GM12891 (cell line): ENCODE results near the gene SPATA4.

Experiments
- DNase-seq: peaks from one replicate; pipeline ENCODE4 v3.0.0; 2011; ENCODE audit warnings: low spot score; ENCODE audit not compliant: insufficient read length
- FAIRE-seq: peaks from 2 replicates; lab custom pipeline; 2011; peaks lifted over from hg19 to GRCh38; lab: Jason Lieb, UNC
- PAX5 ChIP-seq: IDR thresholded peaks from 2 replicates; pipeline ENCODE4 v1.6.1; 2011; ENCODE audit warnings: low read length, moderate library complexity, mild to moderate bottlenecking; ENCODE audit not compliant: insufficient read depth, severe bottlenecking
- POLR2A ChIP-seq: IDR thresholded peaks from 2 replicates; pipeline ENCODE4 v1.6.1; 2011; ENCODE audit warnings: low read depth, low read length, control low read depth
- POLR2AphosphoS5 ChIP-seq: IDR thresholded peaks from 2 replicates; pipeline ENCODE4 v1.6.1; 2011; ENCODE audit warnings: low read depth, low read length, control low read depth
- POU2F2 ChIP-seq: IDR thresholded peaks from 2 replicates; pipeline ENCODE4 v1.6.1; 2011; ENCODE audit warnings: low read depth, mild to moderate bottlenecking, control low read depth, low read length, moderate library complexity
- SPI1 ChIP-seq: IDR thresholded peaks from 2 replicates; pipeline ENCODE4 v1.6.1; 2011; ENCODE audit warnings: low read depth, low read length, control low read depth
- TAF1 ChIP-seq: IDR thresholded peaks from 2 replicates; pipeline ENCODE4 v1.6.1; 2011; ENCODE audit warnings: low read depth, low read length, control low read depth

The SPATA4 gene

DNA sequence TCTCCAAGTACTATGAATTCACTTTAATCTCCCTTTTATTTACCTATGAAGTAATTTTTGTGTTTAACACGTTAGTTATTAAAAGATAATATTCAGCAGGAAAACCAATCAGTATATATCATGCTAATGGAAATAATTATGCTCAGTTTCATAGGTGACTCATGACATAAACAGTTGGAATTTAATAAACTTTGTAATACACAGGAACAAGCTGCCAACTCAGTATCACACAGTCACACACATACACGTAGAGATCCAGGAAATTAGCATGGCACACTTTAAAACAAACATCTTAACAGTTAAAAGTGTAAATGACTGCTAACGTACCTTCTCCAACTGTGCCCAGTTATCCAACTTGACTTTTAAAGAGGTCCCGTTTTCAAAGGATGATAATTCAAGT is 2.3 kb downstream of the SPATA4 start:
- FAIRE-seq = no peak
- TF ChIP-seq PAX5 (no peak), POLR2AphosphoS5 (no peak)
- DNase-seq = no peak

DNA sequence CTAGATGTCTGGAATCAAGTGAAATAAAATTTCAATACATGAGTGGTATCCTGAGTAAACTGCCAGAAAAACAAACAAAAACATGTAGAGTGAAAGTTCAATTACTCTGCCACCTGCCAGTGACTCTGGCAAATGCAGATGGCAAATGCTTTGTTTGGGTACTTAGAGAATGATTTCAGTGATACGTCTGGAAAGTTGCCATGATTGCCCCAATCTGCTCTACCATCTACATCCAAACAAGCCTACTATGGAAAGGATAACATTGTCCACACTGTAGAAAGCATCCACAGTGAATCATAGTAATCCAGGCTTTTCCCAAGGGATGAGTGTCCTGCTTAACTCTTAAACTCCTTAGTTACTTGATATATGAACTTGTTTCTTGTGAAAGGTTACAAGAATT is 3.4 kb downstream of the SPATA4 start:
- no peak for TF ChIP-seq POLR2A
- no peak for TF ChIP-seq SPI1
- DNase-seq (no peak), FAIRE-seq (peak; percentile 38)

DNA sequence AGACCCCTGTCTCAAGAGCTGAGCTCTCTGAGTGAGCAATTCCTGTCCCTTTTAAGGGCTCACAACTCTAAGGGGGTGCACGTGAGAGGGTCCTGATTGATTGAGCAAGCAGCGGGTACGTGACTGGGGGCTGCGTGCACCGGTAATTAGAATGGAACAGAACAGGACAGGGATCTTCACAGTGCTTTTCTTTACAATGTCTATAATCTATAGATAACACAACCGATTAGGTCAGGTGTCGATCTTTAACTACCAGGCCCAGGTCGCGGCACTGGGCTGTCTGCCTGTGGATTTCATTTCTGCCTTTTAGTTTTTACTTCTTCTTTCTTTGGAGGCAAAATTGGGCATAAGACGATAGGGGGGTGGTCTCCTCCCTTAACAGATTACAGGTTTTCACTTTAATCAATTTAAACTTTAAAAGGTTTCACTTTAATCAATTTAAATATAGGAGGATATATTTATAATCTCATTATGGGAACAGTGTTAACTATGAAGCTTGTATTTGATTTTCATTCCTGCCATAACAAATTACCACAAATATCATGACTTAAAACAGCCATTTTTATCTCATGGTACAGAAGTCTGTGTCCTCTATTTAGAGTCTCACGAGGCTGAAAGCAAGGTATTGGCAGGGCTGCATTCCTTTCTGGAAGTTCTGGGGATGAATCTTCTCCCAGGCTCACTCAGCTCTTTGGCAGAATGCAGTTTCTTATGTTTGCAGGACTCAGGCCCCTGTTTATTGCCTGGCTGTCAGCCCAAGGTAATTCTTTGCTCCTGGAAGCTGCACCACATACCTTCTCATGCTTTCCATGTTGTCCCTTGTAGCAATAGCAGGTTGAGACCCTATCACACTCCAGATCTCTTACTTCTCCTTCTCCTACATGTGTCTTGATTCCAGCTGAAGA is 5.2 kb downstream of the SPATA4 start:
- no peak for FAIRE-seq
- TF ChIP-seq POU2F2 (no peak), SPI1 (no peak), TAF1 (no peak), POLR2AphosphoS5 (no peak), PAX5 (no peak), POLR2A (no peak)
- no peak for DNase-seq

DNA sequence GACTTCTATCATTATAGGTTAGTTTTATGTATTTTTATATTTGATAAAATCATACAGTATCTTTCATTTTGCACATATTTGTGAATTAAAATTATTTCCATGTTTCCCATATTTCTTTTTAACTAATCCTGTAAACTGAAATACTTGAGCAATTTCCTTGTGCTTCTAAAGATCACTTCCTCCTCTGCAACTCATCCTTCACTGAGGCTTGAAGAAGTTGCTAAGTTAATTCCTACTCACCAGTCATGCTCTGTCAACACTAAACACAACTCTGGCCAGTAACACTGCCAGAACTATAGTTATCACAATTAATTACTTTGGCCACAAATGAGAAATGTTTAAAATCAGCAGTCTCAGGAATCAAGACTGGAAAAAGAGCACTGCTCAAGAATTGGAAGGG is 6.7 kb downstream of the SPATA4 start:
- DNase-seq (no peak), FAIRE-seq (no peak)
- TF ChIP-seq POLR2AphosphoS5 (no peak), PAX5 (no peak), POLR2A (no peak), SPI1 (no peak), TAF1 (no peak)

DNA sequence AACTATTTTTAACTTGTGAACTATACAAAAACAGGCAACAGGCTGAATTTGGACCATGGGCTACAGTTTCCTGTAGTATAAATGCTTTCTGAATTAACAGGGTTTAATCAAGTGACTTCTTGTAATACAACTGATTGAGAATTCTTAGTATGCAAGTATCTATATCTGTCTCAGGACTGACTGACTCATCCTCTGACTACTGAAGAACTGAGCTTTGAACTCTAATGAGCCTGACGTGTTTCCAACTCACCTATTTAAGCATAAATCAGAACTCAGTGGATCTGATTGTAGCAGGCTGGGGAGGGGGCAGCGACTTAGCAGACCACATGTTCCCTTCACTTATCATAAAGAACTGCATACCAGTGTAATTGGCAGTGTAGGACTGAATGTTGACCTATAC is 7.8 kb downstream of the SPATA4 start:
- FAIRE-seq = no peak
- TF ChIP-seq POLR2A (no peak), PAX5 (no peak), SPI1 (no peak), TAF1 (no peak), POU2F2 (no peak), POLR2AphosphoS5 (no peak)
- DNase-seq = no peak

DNA sequence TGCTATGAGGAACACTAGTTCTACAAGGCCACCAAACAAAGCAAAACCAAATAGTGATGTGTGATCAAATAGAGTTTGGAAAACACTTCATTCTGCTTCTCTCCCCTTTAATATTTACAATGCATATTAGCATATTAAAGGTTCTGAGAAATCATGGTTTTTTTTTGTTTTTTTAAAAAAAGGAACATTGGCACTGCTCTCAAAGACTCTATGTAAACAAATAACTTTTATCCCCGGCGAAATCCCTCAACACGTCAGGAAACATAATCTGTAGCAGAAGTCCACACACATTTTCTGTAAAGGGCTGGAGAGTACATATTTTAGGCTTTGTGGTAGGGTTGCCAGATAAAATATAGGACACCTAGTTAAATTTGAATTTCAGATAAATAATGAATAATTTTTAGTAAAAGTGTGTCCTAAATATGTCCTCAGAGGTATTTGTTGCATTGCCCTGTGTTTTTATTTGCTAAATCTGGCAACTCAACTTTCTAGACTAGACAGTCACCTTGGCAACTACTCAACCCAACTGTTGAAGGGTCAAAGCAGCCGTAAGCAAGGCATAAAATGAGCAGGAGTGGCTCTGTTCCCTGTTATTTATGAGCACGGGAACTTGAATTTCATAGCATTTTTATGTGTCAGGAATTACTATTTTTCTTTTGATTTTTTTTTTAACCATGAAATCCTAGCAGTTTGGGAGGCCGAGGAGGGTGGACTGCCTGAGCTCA is 8.6 kb downstream of the SPATA4 start:
- DNase-seq = no peak
- TF ChIP-seq POU2F2 = no peak
- no peak for FAIRE-seq

DNA sequence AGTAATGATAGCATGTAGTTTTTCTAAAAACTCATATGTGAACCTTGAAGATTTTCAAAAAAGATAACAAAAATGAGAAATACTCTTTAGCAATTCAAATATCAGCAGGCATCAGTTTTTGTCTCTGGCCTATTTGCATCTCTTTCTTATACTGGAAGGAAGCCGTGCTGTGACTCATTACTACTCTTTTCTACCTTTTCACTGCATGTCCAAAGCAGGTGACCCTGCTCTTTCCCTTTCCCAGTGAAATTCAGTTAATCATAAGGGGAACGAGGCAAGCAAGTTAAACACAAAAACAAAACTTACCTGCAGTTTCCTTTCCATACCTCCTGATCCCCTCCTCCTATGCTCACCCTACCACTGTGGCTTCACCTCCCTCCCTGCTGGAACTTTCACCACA is 9.3 kb downstream of the SPATA4 start:
- FAIRE-seq (no peak), DNase-seq (no peak)
- TF ChIP-seq PAX5 (no peak), SPI1 (no peak), POLR2AphosphoS5 (no peak), TAF1 (no peak), POLR2A (no peak), POU2F2 (no peak)

DNA sequence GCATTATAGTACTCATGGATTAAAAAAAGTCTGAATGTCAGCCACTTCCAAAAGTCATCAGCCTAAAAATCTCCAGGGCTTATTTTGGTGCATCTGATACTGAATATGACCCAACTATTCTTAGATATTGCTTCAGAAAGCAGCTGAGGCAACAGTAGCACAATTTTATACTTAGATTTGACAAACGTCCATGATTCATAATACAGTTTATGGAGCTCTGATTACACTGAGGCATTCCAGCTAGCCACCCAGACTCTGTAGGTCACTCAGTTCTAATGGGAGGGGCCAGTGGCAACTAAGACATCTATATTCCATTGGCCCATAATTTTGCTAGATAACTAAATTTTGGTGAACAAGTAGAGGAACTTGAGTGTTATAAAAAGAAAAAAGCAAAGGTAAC is 10.3 kb downstream of the SPATA4 start:
- DNase-seq (no peak), FAIRE-seq (no peak)
- TF ChIP-seq POLR2A = no peak
- TF ChIP-seq SPI1 = no peak
- TF ChIP-seq POU2F2 = no peak
- TF ChIP-seq TAF1 = no peak
- no peak for TF ChIP-seq POLR2AphosphoS5
- TF ChIP-seq PAX5 = no peak

DNA sequence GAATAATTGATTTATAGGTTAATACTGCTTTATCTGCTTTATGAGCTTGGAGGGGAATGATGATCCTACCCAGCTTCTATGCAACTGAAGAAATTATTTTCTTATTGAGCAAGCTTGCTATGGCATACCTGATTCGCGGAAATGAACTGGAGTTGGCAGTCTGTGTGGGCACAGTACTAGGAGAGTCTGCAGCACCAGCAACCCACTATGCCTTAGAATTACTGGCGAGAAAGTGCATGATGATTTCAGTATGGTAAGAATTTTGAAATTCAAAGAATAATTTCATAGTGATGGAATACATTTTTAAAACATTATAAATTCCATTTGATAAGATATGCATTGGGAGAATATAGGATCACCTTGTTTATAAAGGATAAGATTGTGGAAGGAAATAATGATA is 32.3 kb downstream of the SPATA4 start:
- TF ChIP-seq POU2F2 (no peak), SPI1 (no peak), POLR2A (no peak), POLR2AphosphoS5 (no peak), PAX5 (no peak), TAF1 (no peak)
- FAIRE-seq = no peak

DNA sequence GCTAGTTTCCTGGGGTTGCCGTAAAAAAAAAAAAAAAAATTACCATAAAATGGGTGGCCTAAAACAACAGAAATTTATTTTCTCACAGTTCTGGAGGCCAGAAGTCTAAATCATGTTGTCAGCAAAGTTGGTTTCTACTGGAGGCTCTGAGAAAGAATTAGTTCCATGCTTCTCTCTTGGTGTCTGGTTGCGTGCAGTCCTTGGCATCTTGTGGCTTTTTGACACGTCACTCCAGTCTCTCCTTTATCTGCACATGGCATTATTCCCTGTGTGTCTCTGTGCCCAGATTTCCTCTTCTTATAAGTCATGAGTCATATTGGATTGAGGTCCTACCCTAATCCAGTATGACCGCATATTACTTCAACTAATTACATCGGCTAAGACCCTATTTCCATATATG is 38.7 kb downstream of the SPATA4 start:
- no peak for FAIRE-seq

More for the DNA sequence above, 32.3 kb downstream of the SPATA4 start:
- no peak for DNase-seq

DNA sequence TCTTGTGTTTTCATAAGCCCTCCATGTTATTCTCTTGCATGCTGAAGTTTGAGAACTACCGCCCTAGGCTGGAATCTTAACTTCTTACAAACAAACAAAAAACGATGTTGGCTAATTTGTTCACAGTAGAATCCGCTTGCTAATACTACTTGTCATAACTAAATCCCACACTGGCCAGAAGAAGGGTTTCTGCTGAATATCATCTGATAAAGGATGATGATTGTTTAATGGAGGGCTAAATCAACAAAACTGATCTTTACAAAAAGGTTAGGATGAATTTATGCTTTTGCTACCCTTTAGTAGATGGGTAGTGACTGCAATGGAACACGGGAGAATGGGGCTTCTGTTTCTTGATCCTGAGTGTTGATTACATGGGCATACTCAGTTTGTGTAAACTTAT is 42.3 kb downstream of the SPATA4 start:
- FAIRE-seq = no peak
- no peak for TF ChIP-seq PAX5
- TF ChIP-seq POU2F2 = no peak
- no peak for TF ChIP-seq POLR2A
- TF ChIP-seq TAF1 = no peak
- TF ChIP-seq SPI1 = no peak
- no peak for TF ChIP-seq POLR2AphosphoS5
- DNase-seq = no peak

More for the DNA sequence above, 38.7 kb downstream of the SPATA4 start:
- no peak for DNase-seq
- no peak for TF ChIP-seq PAX5
- TF ChIP-seq POU2F2 = no peak
- TF ChIP-seq SPI1 = no peak
- TF ChIP-seq POLR2AphosphoS5 = no peak
- no peak for TF ChIP-seq TAF1
- no peak for TF ChIP-seq POLR2A
